K562 (cell line): ENCODE results near the gene RHBG. TPM values are rescaled to one million over a fixed set of nuclear protein-coding genes. Genes with fewer than 3 reads are reported as not detected.
A peak's percentile ranks its signal among the peaks of the same experiment; 100 is the strongest.

ENCODE experiments used
- ATAC-seq: fragments of 200-7000 bp; cut with Tn5 transposase; 3 replicates; pipeline ENCODE4 v1.9.1; 2020; ENCODE audit warnings: moderate library complexity
- BruUV-seq: library from RNA; stranded (reverse); fragments of 400-500 nt; replicated peaks from 2 replicates; lab custom pipeline; 2021; lab: Mats Ljungman, UMichigan
- CTCF ChIA-PET: fragments of 300-600 bp; formaldehyde crosslinking; extraction: SDS; loops from one replicate; lab custom pipeline; 2021; ENCODE audit warnings: low intra/inter-chr PET ratio; lab: Yijun Ruan, JAX
- POLR2A ChIA-PET: fragments of 300-600, 350-650 bp; sonication (Branson Sonifier 250); formaldehyde crosslinking; extraction: SDS; loops from one replicate; lab custom pipeline; 2021; ENCODE audit warnings: antibody characterized with exemption, inconsistent platforms; lab: Yijun Ruan, JAX
- DNase-seq, 4 experiments: peaks; one replicate each; pipeline versions ENCODE4 v3.0.0 to v3.0.0-alpha.2; 2011 to 2018; ENCODE audit warnings: low spot score in 3 of 4, mixed read lengths in 3 of 4; ENCODE audit errors: extremely low read depth in 1 of 4
- FAIRE-seq: peaks from 2 replicates; lab custom pipeline; 2011; peaks lifted over from hg19 to GRCh38; lab: Jason Lieb, UNC
- H2AFZ ChIP-seq: 2 replicates; pipeline ENCODE4 v1.6.0; 2011; ENCODE audit warnings: low read depth, low read length, control low read depth, inconsistent platforms
- H3K27ac ChIP-seq: fragments of 200-600 bp; 3 replicates; pipeline ENCODE4 v1.8.0; 2011; ENCODE audit warnings: low read depth, mild to moderate bottlenecking, control low read depth, inconsistent platforms, low read length, moderate library complexity, mixed read lengths; ENCODE audit errors: extremely low read depth
- H3K27me3 ChIP-seq, 2 experiments: fragments of 300-600 bp in 1 of 2; 2 replicates in 1 of 2; 3 replicates in 1 of 2; pipeline versions ENCODE4 v1.6.0 to v1.8.0; 2011; ENCODE audit warnings: inconsistent platforms in 2 of 2, low read length in 2 of 2, mild to moderate bottlenecking in 1 of 2, mixed read lengths in 1 of 2, moderate library complexity in 1 of 2; ENCODE audit not compliant: control insufficient read depth in 2 of 2, insufficient read depth in 2 of 2
- H3K36me3 ChIP-seq: fragments of 300-600 bp; 3 replicates; pipeline ENCODE4 v1.8.0; 2011; ENCODE audit warnings: mild to moderate bottlenecking, low read length, inconsistent platforms; ENCODE audit not compliant: control insufficient read depth, insufficient read depth
- H3K4me1 ChIP-seq, 2 experiments: fragments of 200-600 bp in 1 of 2; replicated peaks in 1 of 2; 2 replicates in 1 of 2; 3 replicates in 1 of 2; pipeline versions ENCODE4 v1.5.1 to v1.8.0; 2011; ENCODE audit warnings: inconsistent platforms in 2 of 2, low read length in 2 of 2, mild to moderate bottlenecking in 1 of 2, mixed read lengths in 1 of 2, moderate library complexity in 1 of 2; ENCODE audit not compliant: control insufficient read depth in 2 of 2, insufficient read depth in 2 of 2
- H3K4me2 ChIP-seq: 2 replicates; pipeline ENCODE4 v1.6.1; 2011; ENCODE audit warnings: low read length, control low read depth, inconsistent platforms, mixed read lengths; ENCODE audit not compliant: insufficient read depth
- H3K4me3 ChIP-seq: fragments of 200-600 bp; sonication (generic), shearing (Covaris generic); 2 replicates; pipeline ENCODE4 v1.5.1; 2016; ENCODE audit warnings: control low read depth, inconsistent platforms
- H3K79me2 ChIP-seq: fragments of 200-600 bp; 3 replicates; pipeline ENCODE4 v1.8.0; 2011; ENCODE audit warnings: low read length, inconsistent platforms; ENCODE audit not compliant: control insufficient read depth, insufficient read depth
- H3K9ac ChIP-seq, 2 experiments: 2 replicates each; pipeline versions ENCODE4 v1.6.0 to v1.6.1; 2011; ENCODE audit warnings: low read depth in 2 of 2, low read length in 2 of 2, control low read depth in 1 of 2, inconsistent platforms in 1 of 2, mild to moderate bottlenecking in 1 of 2, mixed read lengths in 1 of 2; ENCODE audit not compliant: insufficient read depth in 1 of 2
- H3K9me1 ChIP-seq: one replicate; pipeline ENCODE4 v1.6.0; 2011; ENCODE audit warnings: inconsistent platforms, mild to moderate bottlenecking, low read length, moderate library complexity; ENCODE audit not compliant: control insufficient read depth, insufficient read depth
- H3K9me3 ChIP-seq: replicated peaks from 2 replicates; pipeline ENCODE4 v1.5.1; 2011; ENCODE audit warnings: low read depth, low read length, inconsistent platforms; ENCODE audit not compliant: control insufficient read depth, insufficient read depth
- H4K20me1 ChIP-seq: replicated peaks from 2 replicates; pipeline ENCODE4 v1.6.1; 2011; ENCODE audit warnings: low read length, inconsistent platforms, mixed read lengths; ENCODE audit not compliant: control insufficient read depth, insufficient read depth
- ATF3 ChIP-seq, 2 experiments: fragments of 450-650 bp in 1 of 2; sonication (generic) in 1 of 2; formaldehyde crosslinking in 1 of 2; IDR thresholded peaks in 1 of 2; conservative IDR thresholded peaks in 1 of 2; 2 replicates each; pipeline versions ENCODE4 v1.6.1 to v1.8.1; 2016 to 2023; ENCODE audit warnings: mild to moderate bottlenecking in 2 of 2, moderate library complexity in 2 of 2, inconsistent platforms in 1 of 2, missing genetic modification reagents in 1 of 2
- BRD9 ChIP-seq: fragments of 450-650 bp; IDR thresholded peaks from 2 replicates; pipeline ENCODE4 v1.6.1; 2018; ENCODE audit warnings: low read depth; ENCODE audit not compliant: partially characterized antibody
- CEBPB ChIP-seq: fragments of 450-650 bp; IDR thresholded peaks from 2 replicates; pipeline ENCODE4 v1.6.1; 2016; ENCODE audit warnings: missing genetic modification characterization, missing compliant biosample characterization
- NFRKB ChIP-seq: fragments of 450-650 bp; IDR thresholded peaks from 2 replicates; pipeline ENCODE4 v1.6.1; 2016; ENCODE audit warnings: low read depth
- PHB2 ChIP-seq: fragments of 450-650 bp; IDR thresholded peaks from 2 replicates; pipeline ENCODE4 v1.6.1; 2017; ENCODE audit warnings: low read depth
- WHSC1 ChIP-seq: IDR thresholded peaks from one replicate; pipeline ENCODE4 v1.6.1; 2012; ENCODE audit warnings: low read length, control low read depth, inconsistent platforms
- ZBTB33 ChIP-seq: sonication (generic); formaldehyde crosslinking; IDR thresholded peaks from 2 replicates; pipeline ENCODE4 v1.8.1; 2023; ENCODE audit warnings: mild to moderate bottlenecking, missing genetic modification reagents
- ZNF263 ChIP-seq: sonication (generic); formaldehyde crosslinking; IDR thresholded peaks from 2 replicates; pipeline ENCODE4 v1.8.0; 2022; ENCODE audit warnings: mild to moderate bottlenecking, missing genetic modification reagents, borderline replicate concordance
- WGBS: fragments of 100-300 bp; shearing (Covaris generic); methylation state at CpG from one replicate; pipeline ENCODE4 v1.1.6; 2016; ENCODE audit warnings: low coverage, mixed read lengths; ENCODE audit not compliant: insufficient coverage; ENCODE audit errors: missing lambda C conversion rate; 5-methylcytosine and 5-hydroxymethylcytosine counted together
- in situ Hi-C: fragments of 300-500 bp; cut with MboI; formaldehyde crosslinking; loops from 4 replicates; pipeline ENCODE4 v1.15.0; 2018; ENCODE audit warnings: inconsistent platforms, mixed read lengths
- intact Hi-C: fragments of 100-400 bp; cut with micrococcal nuclease; formaldehyde crosslinking; loops from 2 replicates; pipeline ENCODE4 v1.14.2; 2022
- polyA plus RNA-seq, 8 experiments: library from polyadenylated mRNA; depleted of rRNA in 4 of 8; stranded (reverse) in 5 of 8; unstranded in 3 of 8; fragments of >200 nt; fragmentation: Nextera tagmentation in 2 of 8; fragmentation: Illumina TruSeq in 1 of 8; extraction: Ambion mirVana in 2 of 8; extraction: Trizol in 1 of 8; gene quantifications; 2 replicates each; pipeline versions ENCODE4 v1.2.1 to v1.2.3, GENCODE V29; 2011 to 2014; ENCODE audit warnings: inconsistent platforms in 1 of 8, missing spikeins in 1 of 8
- total RNA-seq, 7 experiments: library from RNA; depleted of rRNA in 6 of 7; stranded (reverse); fragments of >200 nt in 6 of 7; fragmentation: Illumina TruSeq in 2 of 7; extraction: Trizol in 2 of 7; gene quantifications; 2 replicates each; pipeline versions ENCODE4 v1.2.1 to v1.2.3, GENCODE V29; 2011 to 2021; ENCODE audit warnings: low replicate concordance in 1 of 7

The RHBG gene
- total and polyA plus RNA-seq, 9 of the 15 experiments (the other 6 are each of a cell fraction or from before 2014, with no cell fraction given): not detected

GRCh38 chr1:156422602-156423091 lies 53.6 kb downstream of the RHBG start:
- Histone ChIP-seq H2AFZ (no peak overlapping the region), H3K79me2 (no peaks in the 10 kb centered on the region), H4K20me1 (0 out of 2 replicates have a peak, but pooled peaks cover 4% of the 10 kb centered on the region), H3K9ac (peak overlapping the region in 1 of 2 experiments; percentile 36; a peak in 2 of 4 replicates), H3K4me2 (peak overlapping the region; percentile 40; the same call in 1 of the 2 replicates), H3K9me1 (no peaks in the 10 kb centered on the region), H3K27me3 (peaks cover 17 to 30% of the 10 kb centered on the region in 2 experiments; a peak in 3 of 5 replicates), H3K4me3 (no peak overlapping the region), H3K36me3 (no peaks in the 10 kb centered on the region), H3K27ac (no peak overlapping the region), H3K9me3 (no peaks in the 10 kb centered on the region), H3K4me1 (peaks cover 34 to 38% of the 10 kb centered on the region in 2 experiments; a peak in 4 of 5 replicates)
- BruUV-seq: no TSS peak
- DNase-seq: peak in 3 of 4 experiments; percentile 31 to 40 (median 39)
- intact Hi-C loops (no loop called here), in situ Hi-C loops (no loop called here)
- 0 out of 3 replicates have a peak, but pooled peaks have one; percentile 5 for ATAC-seq
- ChIA-PET POLR2A (interaction anchor here (0.9 to 1.5 kb wide), 4 partner anchors 14 to 33 kb away, joined by 3 to 5 read pairs (median 4); no protein-coding TSS in a partner anchor), CTCF (no interaction called here)
- 54% methylated on average over 15 of the region's 15 CpGs for WGBS
- peak; percentile 69 for FAIRE-seq
- TF ChIP-seq WHSC1 (no peak), ZNF263 (CRISPR knock-in tag) (peak; percentile 94), CEBPB (tag) (peak; percentile 21; the same call in 1 of the 2 replicates), PHB2 (no peak), ATF3 (IDR thresholded peaks at IDR 0.05) (peak; percentile 70), ATF3 (CRISPR knock-in tag; conservative IDR thresholded peaks at IDR 0.05) (no peak), ZBTB33 (CRISPR knock-in tag) (peak; percentile 33; the same call in 1 of the 2 replicates), BRD9 (no peak), NFRKB (no peak)
